GM19238 (cell line): Measurements from ENCODE around the gene EFCAB6.

ENCODE experiments used
- DNase-seq: peaks from one replicate; pipeline ENCODE4 v3.0.0; 2011; ENCODE audit warnings: low spot score; ENCODE audit not compliant: insufficient read length

The EFCAB6 gene

DNA sequence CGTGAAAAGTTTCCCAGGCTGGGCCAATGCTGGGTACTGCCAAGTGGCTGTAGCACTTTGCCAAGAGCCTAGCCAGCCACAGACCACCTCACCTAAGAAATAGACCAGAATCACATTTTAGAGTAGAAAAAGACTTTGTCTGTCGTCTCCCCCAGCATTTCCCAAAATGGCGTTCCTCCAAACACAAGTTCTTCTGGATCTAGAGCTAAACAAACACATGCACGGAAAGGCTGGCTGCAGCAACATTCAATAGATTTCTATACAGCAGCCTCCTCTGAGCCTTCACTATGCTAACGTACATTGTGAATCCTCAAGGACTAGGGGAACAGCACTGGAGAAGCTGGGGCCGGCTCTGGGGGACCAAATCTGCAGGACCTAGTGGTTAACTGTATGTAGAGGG lies 65.0 kb downstream of the EFCAB6 start:
- DNase-seq = no peak

DNA sequence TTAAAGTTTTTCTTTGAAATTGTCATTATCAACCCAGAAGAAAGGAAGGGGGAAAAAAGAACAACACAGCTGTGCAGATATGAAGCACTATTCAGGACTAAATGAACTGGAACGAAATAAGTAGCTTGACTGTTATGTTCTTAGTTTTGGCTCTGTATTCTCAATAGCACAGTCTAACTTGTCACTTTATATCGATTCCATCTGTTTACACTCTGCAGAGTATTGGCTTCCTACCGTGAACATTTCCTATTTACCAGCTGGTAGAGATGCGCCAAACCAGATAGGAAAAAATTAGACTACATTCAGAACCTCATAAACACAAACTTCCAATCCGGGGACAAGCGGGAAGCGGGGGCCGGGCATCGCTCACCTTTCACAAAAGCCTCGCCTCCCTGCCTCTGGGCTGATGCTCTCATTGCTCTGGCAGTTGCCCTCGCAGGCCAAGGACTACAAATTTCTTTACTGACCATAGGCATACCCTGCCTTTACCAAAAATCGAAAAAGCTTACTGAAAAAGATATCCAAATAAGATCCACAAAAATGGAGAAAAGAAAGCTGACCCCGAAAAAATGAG lies 66.2 kb downstream of the EFCAB6 start:
- no peak for DNase-seq

GRCh38 chr22:43745411-43745770 lies 66.7 kb downstream of the EFCAB6 start:
- no peak for DNase-seq

GRCh38 chr22:43744700-43745410 lies 67.2 kb downstream of the EFCAB6 start:
- no peak for DNase-seq

DNA sequence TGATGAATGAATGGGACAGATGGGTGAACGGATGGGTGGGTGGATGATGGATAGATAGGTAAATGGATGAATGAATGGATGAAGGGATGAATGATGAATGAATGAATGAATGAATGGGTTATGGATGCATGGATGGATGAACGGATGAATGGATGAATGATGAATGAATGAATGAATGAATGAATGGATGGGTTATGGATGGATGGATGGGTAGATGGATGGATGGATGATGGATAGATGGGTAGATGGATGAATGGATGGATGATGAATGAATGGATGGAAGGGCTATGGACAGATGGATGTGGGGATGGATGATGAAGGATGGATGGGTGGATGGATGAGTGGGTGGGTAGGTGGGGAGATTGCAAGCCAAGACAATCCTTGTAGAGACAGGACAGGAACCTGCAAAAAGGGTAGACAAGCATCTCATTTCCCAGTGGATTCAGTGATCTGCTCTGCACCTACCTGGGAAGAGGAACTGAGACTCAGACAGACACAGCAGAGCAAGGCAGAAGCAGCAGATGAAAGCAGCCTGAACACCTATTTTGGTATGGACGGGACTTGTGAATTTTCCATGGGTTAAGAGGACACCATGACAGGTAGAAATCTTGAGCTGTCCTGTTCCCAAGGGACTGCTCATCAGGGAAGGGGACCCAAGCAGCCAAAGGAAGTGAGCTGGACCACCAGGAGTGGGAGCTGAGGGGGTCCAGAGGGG lies 68.0 kb downstream of the EFCAB6 start:
- no peak for DNase-seq

DNA sequence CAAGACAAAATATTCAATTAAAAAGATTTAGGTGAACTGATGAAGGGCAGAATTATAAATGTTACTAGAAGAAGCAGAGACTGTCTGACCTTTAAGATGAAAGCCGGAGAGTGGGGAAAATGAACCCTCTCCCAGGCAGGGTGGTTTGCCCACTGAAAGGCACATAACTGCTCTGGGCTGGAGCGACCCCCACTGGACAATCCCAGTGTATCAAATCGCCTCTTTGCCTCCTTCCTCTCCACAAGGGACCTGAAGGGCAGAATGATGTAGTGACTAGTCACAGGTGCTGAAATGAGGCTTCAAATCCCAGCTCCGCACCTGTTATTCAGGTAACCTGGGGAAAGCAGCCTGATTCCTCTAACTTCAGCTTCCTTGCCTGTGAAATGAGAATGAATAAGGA lies 69.0 kb downstream of the EFCAB6 start:
- DNase-seq = no peak

GRCh38 chr22:43742154-43742950 lies 69.8 kb downstream of the EFCAB6 start:
- no peak for DNase-seq

GRCh38 chr22:43740587-43741270 lies 71.4 kb downstream of the EFCAB6 start:
- DNase-seq = no peak

- no peak for DNase-seq
Measured at GRCh38 chr22:43739851-43740379, 72.2 kb downstream of the EFCAB6 start.

- no peak for DNase-seq
Measured at GRCh38 chr22:43737150-43737828, 74.8 kb downstream of the EFCAB6 start.

GRCh38 chr22:43736651-43737050 lies 75.5 kb downstream of the EFCAB6 start:
- no peak for DNase-seq

GRCh38 chr22:43734370-43735150 lies 77.5 kb downstream of the EFCAB6 start:
- DNase-seq = no peak

DNA sequence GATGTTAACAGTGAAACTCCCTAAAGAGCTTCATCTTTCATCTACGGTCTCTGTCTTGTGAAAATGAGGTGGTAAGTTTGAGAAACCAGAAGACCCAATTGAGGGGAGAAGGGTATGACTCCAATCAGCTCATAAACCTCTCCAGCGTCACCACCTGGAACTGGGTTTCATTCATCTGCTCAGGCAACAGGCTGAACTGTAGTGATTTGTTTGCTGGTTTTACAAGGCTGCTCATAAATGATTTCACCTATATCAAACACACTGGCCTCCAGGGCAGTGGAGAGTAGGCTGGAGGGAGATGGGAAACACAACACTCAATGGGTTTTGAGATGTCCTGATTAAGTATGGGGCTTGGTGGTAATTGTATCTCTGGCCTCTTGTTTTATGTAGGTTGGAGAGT lies 79.0 kb downstream of the EFCAB6 start:
- DNase-seq = no peak

- no peak for DNase-seq
Measured at GRCh38 chr22:43731988-43732387, 80.1 kb downstream of the EFCAB6 start.

DNA sequence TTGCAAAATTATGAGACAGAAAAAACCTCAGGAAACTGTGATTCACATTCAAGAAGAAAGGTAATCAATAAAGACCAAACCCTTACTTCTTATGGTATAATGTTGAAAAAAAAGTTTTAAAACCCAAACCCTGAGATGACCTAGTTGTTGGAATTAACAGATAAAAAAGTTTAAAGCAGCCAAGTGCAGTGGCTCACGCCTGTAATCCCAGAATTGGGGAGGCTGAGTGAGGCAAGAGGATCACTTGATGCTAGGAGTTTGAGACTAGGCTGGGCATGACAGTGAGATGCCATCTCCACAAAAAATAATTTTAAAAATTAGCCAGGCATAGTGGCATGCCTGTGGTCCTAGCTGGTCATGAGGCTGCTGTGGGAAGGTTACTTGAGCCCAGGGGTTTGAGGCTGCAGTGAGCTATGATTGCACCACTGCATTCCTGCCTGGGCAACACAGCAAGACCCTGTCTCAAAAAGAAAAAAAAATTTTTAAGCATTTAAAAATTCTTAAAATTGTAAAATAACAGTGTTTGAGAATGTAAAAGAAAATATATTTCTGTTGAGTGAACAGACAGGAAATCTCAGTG lies 85.1 kb downstream of the EFCAB6 start:
- DNase-seq = no peak

DNA sequence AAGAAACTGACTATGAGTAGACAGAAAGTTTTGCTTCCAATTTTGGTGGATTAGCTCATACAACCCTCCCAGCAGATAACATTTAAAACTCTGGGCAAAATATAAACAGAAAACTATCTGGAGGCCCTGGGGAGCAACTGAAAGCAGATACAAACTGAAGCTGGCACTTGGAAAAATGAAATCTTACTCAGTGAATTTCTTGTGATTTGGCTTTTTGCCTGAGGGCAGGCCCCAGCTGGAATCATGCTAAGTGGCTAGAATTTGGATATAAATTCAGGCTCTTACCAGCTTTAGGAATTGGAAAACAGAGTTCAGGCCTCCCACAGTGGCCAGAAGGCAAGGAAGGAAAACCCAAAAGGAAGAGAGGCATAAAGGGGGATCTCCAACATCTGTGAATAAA lies 85.8 kb downstream of the EFCAB6 start:
- DNase-seq = no peak

- no peak for DNase-seq
Measured at GRCh38 chr22:43723816-43724215, 88.3 kb downstream of the EFCAB6 start.

DNA sequence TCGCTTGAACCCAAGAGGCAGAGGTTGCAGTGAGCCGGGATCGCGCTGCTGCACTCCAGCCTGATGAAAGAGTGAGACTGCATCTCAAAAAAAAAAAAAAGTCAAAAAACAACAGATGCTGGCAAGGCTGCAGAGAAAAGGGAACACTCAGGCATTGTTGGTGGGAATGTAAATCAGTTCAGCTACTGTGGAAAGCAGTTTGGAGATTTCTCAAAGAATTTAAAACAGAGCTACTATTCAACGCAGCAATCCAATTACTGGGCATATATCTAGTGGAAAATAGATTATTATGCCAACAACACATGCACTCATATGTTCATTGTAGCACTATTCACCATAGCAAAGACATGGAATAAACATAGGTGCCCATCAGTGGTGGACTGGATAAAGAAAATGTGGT lies 89.7 kb downstream of the EFCAB6 start:
- DNase-seq = no peak

GRCh38 chr22:43720716-43721115 lies 91.4 kb downstream of the EFCAB6 start:
- DNase-seq = no peak
